Forelimb muscle (tissue), 1 donor: ENCODE data around the gene PRRT4. TPM values are rescaled to one million over a fixed set of nuclear protein-coding genes. Genes with fewer than 3 reads are reported as not detected.

Source experiments
- DNase-seq: peaks from one replicate; pipeline ENCODE4 v3.0.0-alpha.2; 2013; ENCODE audit warnings: low read depth
- polyA plus RNA-seq: library from polyadenylated mRNA; unstranded; fragments of 120-200 nt; gene quantifications from one replicate; pipeline ENCODE4 v1.2.1, GENCODE V29; 2013; ENCODE audit not compliant: insufficient read length

Gene PRRT4
- 30.9 TPM for polyA plus RNA-seq

DNA sequence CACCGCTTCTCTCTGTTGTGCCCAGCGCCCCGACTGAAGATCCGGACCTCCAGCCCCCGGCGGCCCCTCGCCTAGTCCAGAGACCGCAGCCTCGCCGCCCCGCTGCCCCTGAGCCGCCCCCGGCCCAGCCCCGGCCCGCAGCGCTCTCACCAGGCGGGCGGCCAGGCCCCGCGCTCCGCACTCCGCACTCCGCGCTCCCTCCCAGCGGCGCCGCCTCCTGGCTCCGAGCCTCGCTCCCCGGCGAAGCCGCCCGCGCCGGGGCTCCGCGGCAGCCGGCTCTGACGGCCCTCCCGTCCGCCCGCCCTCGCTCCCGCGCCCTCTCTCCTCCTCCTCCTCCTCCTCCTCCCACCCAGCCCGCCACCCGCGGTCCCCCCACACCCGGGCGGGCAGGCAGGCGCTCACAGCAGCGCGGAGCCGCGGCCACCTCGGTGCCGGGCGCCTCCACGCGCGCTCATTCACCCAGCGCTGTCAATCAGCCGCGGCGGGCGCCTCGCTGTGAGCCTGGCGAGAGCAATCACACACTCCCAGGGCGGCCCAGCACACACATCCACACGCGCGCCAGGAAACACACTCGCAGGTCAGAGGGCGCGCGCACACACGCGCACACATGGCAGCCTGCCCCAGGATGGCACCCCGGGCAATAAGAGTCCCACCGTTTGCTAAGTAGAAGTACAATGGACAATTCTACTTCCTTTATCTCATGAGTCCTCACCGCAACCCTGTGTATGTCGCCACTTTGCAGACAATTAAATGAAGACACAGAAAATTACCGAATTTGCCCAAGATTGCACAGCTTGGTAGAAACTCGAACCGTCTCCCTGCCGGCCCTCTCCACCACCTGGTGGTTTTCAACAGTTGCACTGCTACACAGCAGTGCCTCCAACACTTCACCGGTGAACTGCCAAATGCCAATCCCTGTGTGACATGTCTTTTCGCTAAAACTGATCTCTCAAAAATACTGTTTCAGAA, at the start of gene PRRT4:
PRRT4 (minus strand) TSS at position 280 of the 969 bp plus-strand sequence.
- no peak for DNase-seq

DNA sequence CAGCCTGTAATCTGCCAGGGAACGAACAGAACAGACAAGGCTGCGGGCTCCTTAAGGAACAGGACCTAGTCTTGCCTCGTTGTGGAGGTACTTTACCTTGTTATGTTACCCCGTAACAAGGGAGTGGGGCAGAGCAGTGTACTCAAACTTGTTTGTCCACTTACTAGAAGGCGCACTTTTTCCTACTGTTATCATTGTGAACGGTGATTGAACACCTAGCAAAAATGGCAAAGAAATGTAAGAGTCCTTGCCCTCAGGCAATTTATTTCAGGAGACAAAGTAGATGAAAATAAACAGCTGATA, 48.9 kb upstream of the PRRT4 start:
- no peak for DNase-seq

DNA sequence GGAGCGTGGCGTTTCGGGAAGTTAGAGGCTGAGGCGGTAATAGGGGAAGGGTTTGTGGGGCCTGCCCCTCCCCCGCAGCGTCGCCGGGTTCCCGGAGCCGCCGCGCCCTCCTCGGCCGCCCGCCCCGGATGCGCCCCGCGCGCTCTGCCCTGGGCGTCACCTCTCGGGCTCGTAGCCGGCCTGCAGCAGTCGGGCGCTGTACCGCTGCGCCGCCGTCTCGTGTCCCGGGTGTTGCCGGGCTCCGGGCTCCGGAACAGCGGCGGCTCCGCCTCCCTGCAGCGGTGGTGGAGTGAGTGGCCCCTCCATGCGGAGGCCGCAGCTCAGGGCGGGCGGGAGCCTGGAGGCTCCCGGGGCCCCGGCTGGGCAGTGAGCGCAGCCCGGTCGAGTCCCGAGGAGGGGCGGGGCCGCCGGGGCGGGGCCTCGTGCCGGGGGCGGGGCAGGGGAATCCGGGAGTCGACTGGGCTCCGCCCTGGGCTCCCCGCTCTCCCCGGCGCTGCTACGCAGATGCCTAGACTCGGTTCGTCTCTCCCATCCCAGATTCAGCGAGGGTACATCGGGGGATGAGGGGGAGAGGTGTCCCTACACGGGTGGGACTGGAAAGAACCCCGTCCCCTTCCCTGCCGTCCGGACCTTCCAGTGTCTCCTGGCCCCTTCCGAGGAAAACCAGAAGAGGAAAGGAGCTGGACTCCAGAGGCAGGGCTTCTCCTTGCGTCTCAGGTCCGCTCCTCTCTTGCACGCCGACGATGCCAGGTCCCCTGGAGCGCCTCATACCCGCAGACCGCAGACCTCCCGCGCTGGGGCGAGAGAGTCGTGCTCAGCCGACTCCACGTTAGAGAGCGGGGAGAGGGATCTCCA, 48.3 kb upstream of the PRRT4 start, which contains the start of gene IMPDH1:
IMPDH1 (minus strand) TSS at position 387 of the 855 bp plus-strand sequence; CDS start at position 306, 81 bp downstream.
- no peak for DNase-seq

DNA sequence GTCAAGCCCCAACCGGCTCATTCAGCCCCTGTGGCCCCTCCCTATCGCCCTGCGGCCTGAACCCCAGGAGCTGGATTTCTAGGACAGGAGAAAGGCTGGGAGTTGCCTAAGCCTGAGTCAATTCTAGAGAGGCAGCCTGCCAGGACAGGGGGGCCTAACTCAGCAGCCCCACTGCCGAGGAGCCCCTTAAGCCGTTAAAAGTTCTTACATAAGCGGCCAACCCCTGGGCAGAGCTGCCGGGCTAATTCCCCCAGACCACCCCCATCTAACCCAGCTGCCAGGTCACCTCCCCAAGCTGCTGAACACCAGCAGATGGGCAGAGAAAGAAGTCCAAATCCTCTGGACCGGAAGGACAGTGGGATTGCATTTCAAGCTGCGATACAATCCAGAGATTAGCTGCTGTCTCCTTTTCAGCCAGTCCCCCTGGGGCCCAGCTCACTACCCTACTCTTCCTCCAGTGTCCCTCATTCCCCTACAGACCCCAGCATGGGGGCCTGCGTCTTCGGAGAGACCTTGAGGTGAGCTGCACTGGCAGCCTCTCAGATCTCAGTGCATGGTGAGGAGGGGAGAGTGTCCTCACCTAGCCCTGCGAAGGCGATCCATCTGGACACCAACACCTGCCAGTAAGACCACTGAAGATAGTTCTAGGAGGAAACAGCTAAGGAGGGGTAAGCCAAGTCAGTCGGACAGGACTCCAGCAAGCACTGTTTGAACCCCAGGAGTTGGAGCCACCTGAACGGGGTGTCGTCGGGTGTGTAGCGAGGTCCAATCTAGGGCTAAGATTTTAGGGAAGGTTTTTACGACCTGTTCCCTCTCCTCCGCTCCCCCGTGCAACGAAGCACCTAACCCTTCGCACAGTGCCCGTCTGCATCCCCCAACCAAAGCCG, 47.5 kb upstream of the PRRT4 start:
- no peak for DNase-seq

DNA sequence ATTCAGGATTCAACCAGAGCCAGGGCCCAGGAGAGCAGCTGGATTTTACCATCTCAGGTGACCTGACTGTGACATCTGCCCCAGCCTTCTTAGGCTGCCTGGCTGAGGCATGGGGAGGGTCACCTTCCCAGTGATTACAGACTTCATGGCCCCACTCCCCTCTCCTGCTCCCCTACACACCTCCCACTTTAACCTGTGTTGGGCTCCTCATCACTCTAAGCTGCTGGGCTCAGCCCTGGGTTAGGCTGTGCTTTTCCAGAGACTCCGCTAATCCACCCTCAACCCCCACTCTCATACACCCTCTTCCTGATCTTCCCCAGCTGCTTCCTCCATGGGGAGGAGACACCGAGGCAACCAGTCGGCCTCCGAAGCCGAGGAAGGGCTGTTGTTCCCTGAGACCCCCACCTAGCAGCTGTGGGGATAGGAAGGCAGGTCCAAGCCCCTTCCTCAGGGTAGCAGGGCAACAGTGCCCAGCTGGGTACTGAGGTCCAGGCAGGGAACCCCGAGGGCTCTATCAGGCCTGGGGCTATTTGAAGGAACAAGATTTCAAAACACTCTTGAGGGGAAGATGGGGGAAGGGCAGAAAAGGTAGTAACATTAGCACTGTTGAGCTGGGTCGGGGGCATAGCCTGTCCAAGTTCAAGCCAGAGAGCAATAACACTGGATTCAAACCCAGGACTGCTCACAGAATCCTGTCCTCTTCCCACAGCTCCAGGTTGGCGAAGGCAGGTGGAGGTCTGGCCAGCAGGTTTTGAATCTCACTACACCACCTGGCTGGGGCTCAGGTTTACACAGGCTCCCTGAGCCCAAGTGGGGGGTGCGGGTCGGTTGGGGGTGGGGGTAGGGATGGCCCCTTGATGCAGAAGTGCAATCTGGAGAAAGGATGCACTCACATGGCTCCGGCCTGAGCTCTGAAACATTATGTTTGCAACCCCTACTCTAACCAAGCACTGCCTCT, 46.5 kb upstream of the PRRT4 start:
- no peak for DNase-seq

DNA sequence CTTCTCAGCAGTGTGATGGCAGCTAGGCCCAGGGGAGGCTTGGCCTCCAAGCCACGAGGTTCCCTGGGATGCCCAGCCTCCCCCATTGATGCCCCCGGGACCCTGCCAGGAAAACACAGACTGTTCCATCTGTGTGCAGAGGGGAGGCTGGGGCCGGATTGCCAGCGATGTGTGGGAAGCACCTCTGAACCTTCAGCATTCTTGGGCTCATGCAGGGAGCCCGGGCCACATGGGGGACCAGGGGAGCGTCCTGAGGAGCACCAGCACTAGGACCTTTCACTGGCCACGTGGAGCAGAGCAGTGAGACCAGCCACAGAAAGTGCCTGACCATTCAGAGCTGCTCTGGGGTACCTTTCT, 45.7 kb upstream of the PRRT4 start:
- DNase-seq = no peak

DNA sequence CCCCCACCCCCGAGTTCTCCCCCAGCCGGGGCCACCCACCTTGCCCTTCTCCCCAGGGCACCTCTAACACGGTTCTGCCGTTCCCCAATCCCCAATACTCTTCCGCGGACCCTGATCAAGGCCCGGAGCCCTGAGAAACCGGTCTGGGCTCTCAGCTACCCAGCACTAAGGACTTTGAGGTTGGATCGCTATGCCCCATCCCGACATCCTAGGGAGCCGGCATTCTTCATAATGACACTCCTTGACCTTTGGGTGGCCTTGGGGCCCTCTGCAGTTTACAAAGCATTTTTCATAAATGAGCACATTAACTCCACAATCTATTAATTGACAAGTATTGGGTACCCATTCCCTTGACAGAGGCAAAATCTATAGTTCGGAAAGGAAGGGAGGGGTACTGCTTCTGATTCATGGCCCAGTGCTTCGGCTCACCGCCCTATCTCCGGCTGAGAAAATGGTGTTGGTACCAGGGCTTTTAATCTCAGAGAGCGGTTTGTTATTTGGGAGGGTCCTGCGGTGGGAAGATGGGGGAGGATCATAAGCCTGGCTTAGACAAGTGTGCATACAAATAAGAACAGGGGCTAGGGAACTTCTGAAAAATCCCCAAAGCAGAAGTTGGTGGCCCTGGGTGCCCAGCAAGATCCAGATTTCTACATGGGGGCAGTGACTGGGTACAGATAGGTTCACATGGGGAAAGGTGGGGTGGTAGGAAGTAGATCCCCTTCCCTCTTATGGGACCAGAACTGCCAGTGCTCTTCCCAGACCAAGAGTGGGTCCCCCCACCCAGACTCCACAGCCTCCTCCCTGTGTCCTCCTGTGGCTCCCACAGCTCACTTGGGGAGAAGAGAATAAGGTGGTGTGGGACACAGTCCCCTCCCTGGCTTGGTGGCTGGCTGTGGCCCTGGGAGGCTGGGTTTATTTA, 45.1 kb upstream of the PRRT4 start:
- DNase-seq = no peak

DNA sequence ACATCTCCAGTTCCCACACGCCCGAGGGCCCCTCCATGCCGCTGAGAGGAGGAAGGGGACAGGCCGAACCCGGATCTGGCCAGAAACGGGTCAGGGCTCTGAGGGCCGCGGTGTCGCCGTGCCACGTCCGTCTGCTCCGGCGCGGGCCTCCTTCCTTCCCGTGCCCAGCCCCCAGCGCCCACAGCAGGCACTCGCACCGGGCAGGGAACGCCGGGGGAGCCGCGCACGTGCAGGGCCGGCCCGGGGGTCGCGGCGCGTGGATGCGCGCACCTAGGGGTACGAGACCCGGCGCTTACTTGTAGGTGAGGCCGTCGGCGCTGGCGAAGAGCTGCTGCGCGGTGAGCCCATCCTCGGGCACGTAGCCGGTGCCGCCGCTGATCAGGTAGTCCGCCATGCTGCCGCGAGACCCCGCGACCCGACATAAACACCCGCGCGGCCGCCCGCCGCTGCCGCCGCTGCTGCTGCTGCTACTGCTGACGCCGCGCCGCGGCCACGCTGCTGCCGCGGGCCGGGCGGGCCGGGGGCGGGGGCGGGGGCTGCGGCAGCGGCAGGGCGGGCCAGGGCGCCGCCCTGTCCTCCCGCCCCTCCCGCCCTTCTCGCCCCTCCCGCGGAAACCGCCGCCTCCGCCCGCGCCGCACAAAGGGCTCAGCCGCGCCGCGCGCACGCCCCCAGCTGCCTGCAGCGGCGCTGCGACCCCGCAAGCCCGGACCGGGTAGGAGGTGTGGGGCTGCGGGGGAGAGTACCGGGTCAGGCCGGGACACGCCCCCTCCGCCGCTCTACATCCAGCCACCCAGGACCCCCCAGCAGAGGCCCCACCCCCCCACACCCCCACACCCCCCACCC, 44.2 kb upstream of the PRRT4 start:
- no peak for DNase-seq

DNA sequence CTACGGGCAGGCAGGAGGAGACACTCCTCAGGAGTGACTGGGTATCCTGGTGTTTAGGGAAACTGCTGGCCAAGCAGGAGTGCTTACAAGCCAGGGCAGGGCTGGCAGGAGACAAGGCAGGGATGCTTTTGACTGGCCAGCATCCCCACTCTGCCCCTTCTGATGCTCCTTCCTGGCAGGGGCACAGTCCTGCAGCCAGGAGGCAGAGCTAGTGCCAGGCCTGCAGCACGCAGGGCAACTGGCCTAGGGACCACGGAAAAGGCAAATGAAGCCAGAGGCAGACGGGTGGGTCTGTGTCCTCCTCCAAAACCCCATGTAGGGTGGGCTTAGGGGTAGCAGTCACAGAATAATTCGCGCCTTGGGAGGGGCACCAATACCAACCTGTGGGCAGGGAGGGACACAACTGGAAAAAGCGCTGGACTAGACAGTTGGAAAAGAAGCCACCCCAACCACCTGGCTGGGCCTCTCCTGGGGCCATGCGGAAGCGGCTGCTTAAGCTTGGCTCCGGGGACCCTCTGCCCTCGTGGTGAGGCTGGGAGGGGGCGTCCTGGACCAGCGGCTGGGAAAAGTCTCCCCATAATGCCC, 43.5 kb upstream of the PRRT4 start:
- DNase-seq = no peak

DNA sequence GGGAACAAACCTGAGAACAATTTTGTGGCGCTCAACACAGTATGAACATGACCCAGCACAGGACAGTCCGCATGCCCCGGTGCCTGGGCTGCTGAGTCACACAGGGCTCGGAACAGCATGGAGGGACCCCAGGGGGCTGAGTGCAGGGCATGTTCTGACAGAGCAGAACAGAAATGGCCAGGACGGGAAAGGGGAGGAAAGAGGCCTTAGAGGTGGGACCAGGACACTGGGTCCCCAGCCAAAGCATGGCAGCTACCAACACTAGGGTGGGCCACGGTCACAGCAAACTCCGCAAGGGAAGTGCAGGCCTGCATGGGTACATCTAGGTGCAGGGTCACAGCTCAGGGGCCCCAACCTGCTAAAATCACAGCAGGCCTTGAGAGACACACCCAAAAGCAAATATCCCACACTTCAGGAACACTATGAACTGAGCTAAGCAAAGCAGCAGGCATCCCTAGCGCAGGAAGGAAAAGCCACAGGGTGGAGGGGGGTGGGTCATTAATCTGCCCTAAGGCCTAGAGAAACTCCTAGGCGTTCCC, 42.7 kb upstream of the PRRT4 start:
- DNase-seq = no peak

DNA sequence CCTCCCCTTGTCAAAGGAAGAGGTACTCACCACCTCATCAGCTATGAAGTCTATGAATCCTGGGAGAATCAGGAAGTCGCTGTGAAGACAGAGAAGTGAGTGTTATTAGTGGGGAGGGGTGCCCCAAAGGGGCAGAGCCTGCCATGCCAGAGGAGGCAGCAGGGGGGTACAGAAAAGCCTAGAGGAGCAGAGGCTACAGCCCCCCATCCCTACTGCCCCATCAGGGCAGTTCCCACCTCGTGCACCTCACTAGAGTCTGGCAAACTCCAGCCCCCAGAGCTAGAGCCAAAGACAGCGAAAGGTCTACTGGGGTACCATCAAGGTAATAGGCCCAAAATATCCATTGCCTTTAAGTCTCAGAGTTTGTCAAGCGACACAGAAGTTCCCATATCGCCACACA, 42.2 kb upstream of the PRRT4 start:
- no peak for DNase-seq

DNA sequence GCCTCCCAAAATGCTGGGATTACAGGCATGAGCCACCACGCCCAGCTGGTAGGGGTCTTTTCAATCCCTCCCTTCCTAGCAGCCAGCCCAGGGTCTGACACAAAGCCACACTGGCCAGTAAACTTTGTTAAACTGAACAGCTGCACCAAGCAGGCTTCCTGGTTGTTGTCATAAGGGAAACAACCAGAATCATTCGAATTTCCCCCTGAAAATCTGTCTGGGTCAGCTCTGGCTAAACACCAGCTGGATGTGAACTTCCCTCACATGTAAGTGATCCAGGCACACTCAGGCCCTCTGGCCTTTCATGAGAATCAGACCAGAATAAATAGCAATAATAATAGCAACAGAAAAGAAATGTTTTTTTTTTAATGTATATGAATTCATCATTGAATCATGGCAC, 40.9 kb upstream of the PRRT4 start:
- no peak for DNase-seq

DNA sequence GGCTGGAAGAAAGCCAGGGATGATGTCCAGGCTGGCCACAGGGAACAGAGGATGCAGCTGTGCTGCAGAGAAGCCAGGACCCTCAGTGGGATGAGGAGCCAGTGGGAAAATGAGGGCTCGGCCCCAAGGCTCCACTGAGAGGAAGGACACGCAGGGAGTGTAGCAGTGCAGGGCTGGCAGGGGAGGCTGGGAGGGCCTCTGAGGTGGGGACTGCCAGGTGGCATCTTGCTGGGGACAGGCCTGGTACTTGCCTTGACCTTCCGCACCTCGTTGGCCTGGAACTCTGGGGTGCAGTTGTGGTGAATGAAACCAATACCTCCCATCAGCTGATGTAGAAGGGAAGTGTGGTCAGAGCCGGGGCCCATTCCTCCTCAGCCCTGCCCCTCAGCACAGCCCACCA, 39.1 kb upstream of the PRRT4 start:
- no peak for DNase-seq

DNA sequence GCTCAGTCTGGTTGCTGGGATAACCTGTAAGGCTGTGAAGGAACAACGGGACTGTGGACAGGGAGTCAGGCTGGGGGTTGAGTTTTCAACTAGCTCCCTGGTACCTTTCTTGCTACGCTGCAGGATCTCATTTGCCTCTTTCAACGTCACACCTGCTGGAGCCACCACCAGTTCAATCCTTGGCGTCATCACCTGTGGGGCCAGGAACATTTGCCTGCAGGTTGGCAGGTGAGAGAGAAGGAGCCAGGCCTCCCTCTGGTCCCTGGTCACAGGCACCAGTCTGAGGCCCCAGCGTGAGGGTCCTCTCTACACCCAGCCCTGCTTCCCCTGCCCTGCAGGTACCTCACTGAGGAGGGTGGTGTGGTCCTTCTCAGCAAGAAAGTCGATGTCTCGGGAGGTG, 38.5 kb upstream of the PRRT4 start:
- no peak for DNase-seq

DNA sequence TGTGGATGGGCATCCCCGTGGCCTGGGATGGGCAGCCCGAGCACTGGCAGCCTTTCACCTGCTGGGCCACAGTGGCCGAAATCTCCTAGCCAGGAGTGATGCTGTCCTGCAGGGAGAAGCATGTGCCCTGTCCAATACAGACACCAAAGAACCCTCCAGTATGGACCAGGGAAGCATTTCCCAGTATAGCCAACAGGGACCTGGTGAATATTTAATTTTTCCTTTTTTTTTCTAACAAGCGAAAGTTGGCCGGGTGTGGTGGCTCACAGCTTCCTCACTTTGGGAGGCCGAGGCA, 37.3 kb upstream of the PRRT4 start:
- no peak for DNase-seq

DNA sequence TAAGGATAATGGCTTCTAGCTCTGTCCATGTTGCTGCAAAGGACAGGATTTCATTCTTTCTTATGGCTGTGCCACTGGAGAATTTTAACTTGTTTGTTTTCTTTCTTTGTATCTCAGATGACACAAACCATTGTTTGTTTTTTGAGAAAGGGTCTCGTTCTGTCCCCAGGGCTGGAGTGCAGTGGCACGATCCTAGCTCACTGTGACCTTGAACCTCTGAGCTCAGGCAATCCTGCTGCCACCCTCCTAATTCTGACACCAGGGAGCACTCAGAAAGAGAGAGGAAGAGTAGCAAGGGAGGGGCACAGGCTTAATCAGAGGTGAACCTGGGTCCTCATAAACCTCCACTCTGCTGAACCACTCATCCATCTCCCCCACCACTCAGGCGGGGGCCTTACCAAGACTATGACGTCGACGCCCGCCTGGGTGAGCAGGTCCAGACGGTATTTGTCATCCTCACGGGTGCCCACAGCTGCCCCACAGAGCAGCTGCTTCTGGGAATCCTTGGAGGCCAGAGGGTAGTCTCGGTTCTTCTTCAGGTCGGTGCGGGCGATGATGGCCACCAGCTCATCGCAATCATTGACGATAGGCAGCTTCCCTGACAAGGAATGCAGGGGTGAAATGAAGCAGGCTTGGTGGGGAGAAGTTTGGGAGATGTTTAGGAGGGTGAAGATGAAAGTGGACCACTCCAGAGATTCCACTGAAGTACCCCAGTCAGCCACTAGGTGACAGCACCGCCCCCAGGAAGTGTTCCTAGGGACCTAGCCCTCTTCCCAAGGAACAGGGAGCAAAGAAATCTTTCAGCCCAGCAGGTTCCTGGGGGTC, 36.7 kb upstream of the PRRT4 start:
- DNase-seq = no peak

DNA sequence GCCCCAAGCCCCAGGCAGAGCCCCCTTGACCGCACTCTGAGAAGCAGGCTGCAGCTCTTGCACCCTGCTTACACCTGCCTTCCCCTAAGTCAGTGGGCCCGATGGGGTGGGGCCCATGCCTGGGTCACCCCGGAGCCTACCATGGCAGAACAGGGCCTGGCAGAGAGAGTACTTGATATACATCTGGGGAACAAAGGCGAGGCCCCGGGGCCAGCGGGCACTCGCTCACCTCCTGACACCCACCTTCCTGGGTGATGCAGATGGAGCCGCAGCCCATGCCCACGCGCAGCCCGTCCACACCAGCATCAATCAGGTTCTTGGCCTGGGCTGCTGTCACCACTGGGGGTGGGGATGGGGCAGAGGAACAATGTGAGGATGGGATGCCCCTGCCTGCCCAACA, 34.9 kb upstream of the PRRT4 start:
- no peak for DNase-seq
